LNCaP clone FGC (cell line): ENCODE data around the gene SEMA4B.
A peak's percentile ranks its signal among the peaks of the same experiment; 100 is the strongest.
"Not testable (repeated sequence)": the region's sequence is repeated elsewhere in the genome, so short reads cannot be mapped to it uniquely, and the experiment has no call there.

Source experiments
- DNase-seq: peaks from one replicate; pipeline ENCODE4 v3.0.0-alpha.2; 2011; ENCODE audit warnings: low read depth
- H3K4me3 ChIP-seq: 2 replicates; pipeline ENCODE4 v1.5.1; 2011; ENCODE audit warnings: mild to moderate bottlenecking, low read depth, low read length, control low read depth
- TF ChIP-seq, protein P1 (sequence below): IDR thresholded peaks from 2 replicates; pipeline ENCODE4 v1.5.1; 2012; ENCODE audit warnings: mild to moderate bottlenecking; ENCODE audit not compliant: control insufficient read depth, insufficient read depth; ENCODE audit errors: extremely low read depth

Gene SEMA4B

DNA sequence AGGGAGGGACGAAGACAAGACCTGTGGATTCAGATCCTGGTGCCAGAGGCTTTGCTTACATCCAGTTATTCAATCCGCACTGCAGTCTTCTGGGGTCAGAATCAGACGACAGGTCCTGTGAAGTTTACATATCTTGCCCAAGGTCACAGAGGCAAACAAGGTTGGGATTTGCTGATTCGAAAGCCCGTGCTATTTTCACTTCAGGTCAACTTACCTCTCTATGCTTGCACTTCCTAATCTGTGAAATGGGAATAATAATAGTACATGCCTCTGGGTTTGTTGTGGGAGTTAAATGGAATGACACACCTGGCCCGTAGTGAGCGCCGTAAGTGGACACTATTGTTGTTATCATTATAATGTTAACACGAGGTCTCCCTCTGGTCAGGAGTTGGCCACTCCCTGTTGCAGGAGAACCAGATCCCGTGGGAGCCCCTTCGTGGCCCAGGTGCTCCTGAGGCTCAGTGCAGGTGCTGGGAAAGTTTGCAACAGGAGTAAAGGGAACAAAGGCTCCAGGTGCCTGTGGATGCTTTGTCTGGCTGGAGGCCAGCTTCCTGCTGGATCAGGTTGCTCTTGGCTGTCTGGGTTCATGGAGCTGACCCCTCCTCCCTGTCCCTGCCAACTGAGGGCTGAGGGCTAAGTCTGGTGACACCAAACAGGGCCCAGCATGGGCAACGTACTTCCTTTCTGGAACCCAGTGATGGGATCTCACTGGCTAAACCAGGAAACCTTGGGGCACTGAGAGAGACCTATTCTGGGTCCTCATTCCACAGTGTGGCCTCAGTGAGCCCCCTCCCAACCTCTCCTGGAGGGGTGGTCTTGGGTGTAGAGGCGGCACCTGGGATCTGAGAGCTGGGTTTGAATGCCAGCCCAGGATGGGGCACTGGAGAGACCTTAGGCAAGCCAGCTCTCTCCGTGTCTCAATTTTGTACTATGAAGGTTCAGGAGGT is 40.1 kb upstream of the SEMA4B start:
- no peak overlapping the region for H3K4me3 ChIP-seq
- DNase-seq, result peak; percentile 93
- TF ChIP-seq, protein P1, sequence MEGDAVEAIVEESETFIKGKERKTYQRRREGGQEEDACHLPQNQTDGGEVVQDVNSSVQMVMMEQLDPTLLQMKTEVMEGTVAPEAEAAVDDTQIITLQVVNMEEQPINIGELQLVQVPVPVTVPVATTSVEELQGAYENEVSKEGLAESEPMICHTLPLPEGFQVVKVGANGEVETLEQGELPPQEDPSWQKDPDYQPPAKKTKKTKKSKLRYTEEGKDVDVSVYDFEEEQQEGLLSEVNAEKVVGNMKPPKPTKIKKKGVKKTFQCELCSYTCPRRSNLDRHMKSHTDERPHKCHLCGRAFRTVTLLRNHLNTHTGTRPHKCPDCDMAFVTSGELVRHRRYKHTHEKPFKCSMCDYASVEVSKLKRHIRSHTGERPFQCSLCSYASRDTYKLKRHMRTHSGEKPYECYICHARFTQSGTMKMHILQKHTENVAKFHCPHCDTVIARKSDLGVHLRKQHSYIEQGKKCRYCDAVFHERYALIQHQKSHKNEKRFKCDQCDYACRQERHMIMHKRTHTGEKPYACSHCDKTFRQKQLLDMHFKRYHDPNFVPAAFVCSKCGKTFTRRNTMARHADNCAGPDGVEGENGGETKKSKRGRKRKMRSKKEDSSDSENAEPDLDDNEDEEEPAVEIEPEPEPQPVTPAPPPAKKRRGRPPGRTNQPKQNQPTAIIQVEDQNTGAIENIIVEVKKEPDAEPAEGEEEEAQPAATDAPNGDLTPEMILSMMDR, result no peak

DNA sequence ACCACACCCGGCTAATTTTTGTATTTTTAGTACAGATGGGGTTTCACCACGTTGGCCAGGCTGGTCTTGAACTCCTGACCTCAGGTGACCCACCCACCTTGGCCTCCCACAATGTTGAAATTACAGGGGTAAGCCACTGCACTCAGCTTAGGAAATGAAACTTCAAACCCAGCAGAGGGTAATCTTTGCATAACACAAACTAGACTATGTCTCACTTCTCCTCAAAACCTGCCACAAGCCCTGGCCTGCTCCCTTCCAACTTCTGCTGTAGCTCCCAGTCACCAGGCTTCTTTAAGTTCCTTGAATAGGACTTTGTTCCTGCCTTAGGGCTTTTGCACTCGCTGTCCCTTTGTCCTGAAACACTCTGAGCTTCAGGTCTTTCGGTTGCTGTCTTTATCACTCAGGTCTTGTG is 39.2 kb upstream of the SEMA4B start:
- TF ChIP-seq, protein P1, result no peak
- H3K4me3 ChIP-seq, result no peak overlapping the region
- no peak for DNase-seq

DNA sequence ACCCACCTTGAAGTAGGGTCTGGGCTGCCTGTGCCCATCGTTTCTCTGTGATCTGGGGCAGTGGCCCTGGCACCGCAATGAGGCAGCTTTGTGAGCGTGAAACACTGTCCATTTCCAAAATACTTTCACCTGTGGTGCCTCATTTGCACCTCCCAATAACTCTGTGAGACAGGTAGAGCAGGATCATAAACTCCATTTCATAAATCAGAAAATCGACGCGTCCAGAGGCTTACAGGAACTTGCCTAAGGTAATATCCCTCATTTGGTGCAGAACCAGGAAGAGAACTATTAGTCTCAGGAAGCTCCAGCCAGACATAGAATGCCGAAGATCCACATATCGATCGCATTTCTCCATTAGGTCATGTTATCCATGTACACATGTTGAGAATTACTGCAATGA is 38.2 kb upstream of the SEMA4B start:
- no peak overlapping the region for H3K4me3 ChIP-seq
- TF ChIP-seq, protein P1, result no peak
- DNase-seq, result no peak

DNA sequence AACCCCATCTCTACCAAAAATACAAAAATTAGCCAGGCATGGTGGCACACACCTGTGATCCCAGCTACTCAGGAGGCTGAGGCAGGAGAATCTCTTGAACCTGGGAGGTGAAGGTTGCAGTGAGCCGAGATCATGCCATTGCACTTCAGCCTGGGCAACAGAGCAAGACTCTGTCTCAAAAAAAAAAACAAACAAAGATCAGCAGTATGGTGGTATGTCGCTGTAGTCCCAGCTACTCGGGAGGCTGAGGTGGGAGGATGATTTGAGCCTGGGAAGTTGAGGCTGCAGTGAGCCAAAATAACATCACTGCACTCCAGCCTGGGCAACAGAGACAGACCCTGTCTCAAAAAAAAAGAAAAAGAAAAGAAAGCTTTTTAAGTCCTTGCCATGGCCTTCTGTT is 36.9 kb upstream of the SEMA4B start:
- not testable (repeated sequence) for DNase-seq, H3K4me3 ChIP-seq

DNA sequence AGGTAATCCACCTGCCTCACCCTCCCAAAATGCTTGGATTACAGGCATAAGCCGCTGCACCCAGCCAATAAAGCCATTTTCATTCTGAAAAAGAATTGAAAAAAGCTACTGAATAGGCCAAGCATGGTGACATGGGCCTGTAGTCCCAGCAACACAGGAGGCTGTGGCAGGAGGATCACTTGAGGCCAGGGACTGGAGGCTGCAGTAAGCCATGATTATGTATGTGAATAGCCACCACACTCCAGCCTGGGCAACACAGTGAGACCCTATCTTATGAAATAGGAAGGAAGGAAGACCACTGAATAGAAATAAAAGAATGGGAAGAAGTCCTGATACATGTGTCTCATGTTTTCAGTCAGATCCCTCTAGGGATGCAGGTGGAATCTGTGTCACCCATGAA is 36.0 kb upstream of the SEMA4B start:
- DNase-seq, result no peak
- no peak overlapping the region for H3K4me3 ChIP-seq
- TF ChIP-seq, protein P1, result no peak

DNA sequence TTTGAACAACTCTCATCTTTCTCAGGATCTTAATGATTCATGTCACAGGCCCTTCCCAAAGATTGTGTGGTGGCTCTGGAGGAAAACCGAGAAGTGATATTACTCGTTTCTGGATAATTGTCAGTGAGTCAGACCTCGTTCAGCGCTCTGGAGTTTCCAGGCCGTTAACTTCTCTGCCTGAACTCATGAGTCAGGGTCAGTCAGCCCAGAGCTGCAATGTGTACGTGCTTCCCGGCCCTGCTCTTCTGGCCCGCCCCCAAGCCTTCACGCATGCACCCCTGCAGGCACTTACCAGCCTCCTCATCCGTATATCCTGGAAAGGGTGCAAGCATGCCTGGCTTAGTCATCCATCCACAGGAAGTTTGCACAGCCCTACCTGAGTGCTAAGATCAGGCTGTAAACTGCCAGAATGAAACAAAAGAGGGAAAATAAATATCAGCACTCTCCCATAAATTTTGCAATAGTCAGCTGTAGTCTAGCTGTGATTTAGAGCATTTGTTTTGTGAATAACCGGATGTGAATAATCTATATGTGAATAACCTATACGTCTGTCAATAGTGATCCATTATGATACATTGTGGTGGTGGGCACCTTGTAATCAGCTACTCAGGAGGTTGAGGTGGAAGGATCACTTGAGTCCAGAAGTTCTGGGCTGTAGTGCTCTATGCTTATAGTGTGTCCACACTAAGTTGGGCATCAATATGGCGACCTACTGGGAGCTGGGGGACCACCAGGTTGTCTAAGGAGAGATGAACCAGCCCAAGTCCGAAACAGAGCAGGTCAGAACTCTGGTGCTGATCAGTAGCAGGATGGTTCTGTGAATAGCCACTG is 35.3 kb upstream of the SEMA4B start:
- TF ChIP-seq, protein P1, result no peak
- no peak overlapping the region for H3K4me3 ChIP-seq
- DNase-seq, result peak; percentile 91

DNA sequence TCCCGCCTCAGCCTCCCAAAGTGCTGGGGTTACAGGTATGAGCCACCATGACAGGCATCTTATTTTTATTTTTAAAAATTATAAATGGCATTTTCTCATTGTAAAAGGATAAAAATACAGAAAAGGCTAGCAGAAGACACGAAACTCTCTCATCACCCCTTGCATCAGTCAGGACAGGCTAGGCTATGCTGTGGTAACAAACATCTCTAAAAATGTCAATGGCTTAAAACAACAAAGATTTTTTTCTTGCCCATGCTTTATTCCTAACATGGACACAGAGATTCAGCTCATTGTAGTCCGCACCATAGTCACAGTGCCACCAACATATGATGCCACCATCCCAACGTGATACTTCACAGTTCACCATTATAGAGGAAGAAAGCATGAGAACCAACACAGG is 34.0 kb upstream of the SEMA4B start:
- TF ChIP-seq, protein P1, result no peak
- no peak overlapping the region for H3K4me3 ChIP-seq
- no peak for DNase-seq
